Activated naive CD8-positive, alpha-beta T cell treated with anti-CD3 and anti-CD28 coated beads, Interleukin-2, amount 50 U/mL, for 16 hours (primary cell): Measurements from ENCODE around the gene NRXN3.

Experiments
- DNase-seq: peaks from one replicate; pipeline ENCODE4 v3.0.0-alpha.2; 2020; ENCODE audit warnings: low read depth, low spot score

Gene NRXN3

GRCh38 chr14:79408696-79409095 lies 1238.5 kb downstream of the NRXN3 start:
- DNase-seq, result no peak

GRCh38 chr14:79411403-79412174 lies 1241.4 kb downstream of the NRXN3 start:
- DNase-seq, result no peak

- DNase-seq, result no peak
Observed at GRCh38 chr14:79412822-79413221, 1242.6 kb downstream of the NRXN3 start.

- DNase-seq, result no peak
Observed at GRCh38 chr14:79413734-79414428, 1243.7 kb downstream of the NRXN3 start.

GRCh38 chr14:79415726-79416125 lies 1245.6 kb downstream of the NRXN3 start:
- no peak for DNase-seq

GRCh38 chr14:79417961-79418360 lies 1247.8 kb downstream of the NRXN3 start:
- DNase-seq, result no peak

GRCh38 chr14:79418649-79419415 lies 1248.7 kb downstream of the NRXN3 start:
- no peak for DNase-seq

GRCh38 chr14:79419571-79420327 lies 1249.6 kb downstream of the NRXN3 start:
- no peak for DNase-seq

GRCh38 chr14:79420725-79421124 lies 1250.6 kb downstream of the NRXN3 start:
- DNase-seq, result no peak

- no peak for DNase-seq
Observed at GRCh38 chr14:79421811-79422210, 1251.6 kb downstream of the NRXN3 start.

- DNase-seq, result no peak
Observed at GRCh38 chr14:79424462-79424861, 1254.3 kb downstream of the NRXN3 start.

- DNase-seq, result no peak
Observed at GRCh38 chr14:79426103-79426755, 1256.1 kb downstream of the NRXN3 start.

GRCh38 chr14:79432640-79433039 lies 1262.5 kb downstream of the NRXN3 start:
- DNase-seq, result no peak

GRCh38 chr14:79436335-79436734 lies 1266.2 kb downstream of the NRXN3 start:
- DNase-seq, result no peak

GRCh38 chr14:79437951-79438350 lies 1267.8 kb downstream of the NRXN3 start:
- no peak for DNase-seq

GRCh38 chr14:79438696-79439342 lies 1268.6 kb downstream of the NRXN3 start:
- no peak for DNase-seq

GRCh38 chr14:79442786-79443185 lies 1272.6 kb downstream of the NRXN3 start:
- no peak for DNase-seq

- DNase-seq, result no peak
Observed at GRCh38 chr14:79443602-79444001, 1273.4 kb downstream of the NRXN3 start.

GRCh38 chr14:79448960-79449359 lies 1278.8 kb downstream of the NRXN3 start:
- DNase-seq, result no peak

- DNase-seq, result no peak
Observed at GRCh38 chr14:79451601-79452000, 1281.4 kb downstream of the NRXN3 start.

GRCh38 chr14:79453276-79453675 lies 1283.1 kb downstream of the NRXN3 start:
- no peak for DNase-seq
